GM10266 (cell line): ENCODE data around the gene HADHB.

Experiments
- DNase-seq: peaks from one replicate; pipeline ENCODE4 v3.0.0; 2012; ENCODE audit errors: extremely low spot score
- CTCF ChIP-seq: IDR thresholded peaks from 2 replicates; pipeline ENCODE4 v1.5.1; 2012; ENCODE audit warnings: mild to moderate bottlenecking, low read depth; ENCODE audit not compliant: control insufficient read depth, insufficient read depth; ENCODE audit errors: missing control alignments

HADHB gene

GRCh38 chr2:26269571-26270158, 24.9 kb downstream of the HADHB start:
- no peak for DNase-seq
- TF ChIP-seq CTCF: no peak

DNA sequence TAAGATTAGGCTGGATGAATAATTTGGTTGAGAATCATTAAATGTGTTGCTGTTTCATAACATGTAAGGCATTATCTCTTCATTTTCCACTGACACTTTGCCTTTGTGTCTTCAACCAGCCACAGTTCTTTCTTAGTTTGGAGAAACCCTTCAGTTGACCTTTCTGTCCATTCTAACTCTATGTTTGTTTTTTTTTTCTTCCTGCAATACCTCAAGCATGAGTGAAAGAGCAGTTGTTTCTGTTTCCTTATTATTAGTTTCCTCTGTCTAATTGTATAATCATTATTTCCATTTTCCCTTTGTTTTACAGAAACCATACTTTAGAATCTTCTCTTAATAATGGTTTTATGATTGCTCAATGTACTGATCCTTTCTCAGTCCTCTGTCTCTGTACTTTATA, 25.6 kb downstream of the HADHB start:
- DNase-seq: no peak
- no peak for TF ChIP-seq CTCF

DNA sequence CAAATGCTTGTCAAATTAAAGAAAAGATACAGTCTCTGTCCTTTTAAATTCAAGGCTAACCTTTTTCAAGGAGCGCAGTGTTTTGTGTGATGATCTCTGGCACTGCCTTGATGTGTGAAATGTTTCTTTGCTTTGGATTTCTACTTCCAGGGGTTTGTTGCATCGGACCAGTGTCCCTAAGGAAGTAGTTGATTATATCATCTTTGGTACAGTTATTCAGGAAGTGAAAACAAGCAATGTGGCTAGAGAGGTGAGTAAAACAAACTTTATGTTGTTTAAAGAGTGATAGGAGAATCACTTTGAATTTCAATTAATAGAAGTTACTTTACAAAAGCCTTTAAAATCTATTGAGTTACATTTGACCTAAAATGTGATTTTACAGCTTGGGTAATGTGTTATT, 28.8 kb downstream of the HADHB start:
- no peak for TF ChIP-seq CTCF

GRCh38 chr2:26274058-26274613, 29.4 kb downstream of the HADHB start:
- DNase-seq: no peak
- TF ChIP-seq CTCF: no peak

More for the DNA sequence above, 28.8 kb downstream of the HADHB start:
- DNase-seq: no peak

DNA sequence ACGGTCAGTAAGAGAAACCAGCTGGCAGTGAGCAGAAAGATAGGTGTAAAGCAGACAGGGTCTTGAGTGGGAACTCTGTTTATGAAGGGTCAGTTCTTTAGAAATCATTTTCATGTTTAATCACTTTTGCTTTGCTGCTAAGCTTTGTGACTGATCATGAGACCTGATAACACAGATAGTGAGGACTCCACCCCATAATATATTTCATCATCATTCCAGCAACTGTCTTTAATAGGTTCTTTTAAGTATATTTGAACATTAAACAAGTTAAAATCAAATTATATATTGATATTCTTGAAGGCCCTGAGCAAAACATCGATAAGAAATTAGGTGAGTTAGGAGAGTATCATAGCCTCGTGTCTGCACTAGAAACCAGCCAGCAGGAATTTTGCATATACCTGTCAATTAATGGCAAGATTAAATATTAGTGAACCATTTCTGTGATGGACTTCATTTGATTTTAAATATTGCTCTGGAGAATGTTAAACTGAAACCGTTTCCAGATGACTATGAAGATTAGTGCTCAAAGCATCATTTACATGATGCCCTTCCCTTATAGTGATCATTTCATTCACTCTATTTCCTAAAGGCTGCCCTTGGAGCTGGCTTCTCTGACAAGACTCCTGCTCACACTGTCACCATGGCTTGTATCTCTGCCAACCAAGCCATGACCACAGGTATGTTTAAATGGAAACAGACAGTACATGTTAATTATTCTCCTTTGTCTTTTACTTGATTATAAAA, 31.9 kb downstream of the HADHB start:
- TF ChIP-seq CTCF: no peak
- no peak for DNase-seq

DNA sequence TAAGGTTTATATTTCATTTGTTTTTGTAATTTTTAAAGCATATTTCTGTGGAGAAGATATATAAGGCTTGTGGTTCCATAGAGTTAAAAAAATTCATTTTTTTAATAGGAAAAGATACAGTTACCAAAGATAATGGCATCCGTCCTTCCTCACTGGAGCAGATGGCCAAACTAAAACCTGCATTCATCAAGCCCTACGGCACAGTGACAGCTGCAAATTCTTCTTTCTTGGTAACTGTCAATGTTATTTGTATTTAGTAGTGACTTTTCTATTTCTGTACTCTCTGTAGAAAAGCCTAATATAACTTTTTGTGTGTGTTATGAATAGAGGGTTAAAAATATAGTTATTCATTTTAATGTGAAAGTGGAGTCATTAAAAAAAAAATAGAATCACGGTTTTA, 35.1 kb downstream of the HADHB start:
- no peak for TF ChIP-seq CTCF
- DNase-seq: no peak

DNA sequence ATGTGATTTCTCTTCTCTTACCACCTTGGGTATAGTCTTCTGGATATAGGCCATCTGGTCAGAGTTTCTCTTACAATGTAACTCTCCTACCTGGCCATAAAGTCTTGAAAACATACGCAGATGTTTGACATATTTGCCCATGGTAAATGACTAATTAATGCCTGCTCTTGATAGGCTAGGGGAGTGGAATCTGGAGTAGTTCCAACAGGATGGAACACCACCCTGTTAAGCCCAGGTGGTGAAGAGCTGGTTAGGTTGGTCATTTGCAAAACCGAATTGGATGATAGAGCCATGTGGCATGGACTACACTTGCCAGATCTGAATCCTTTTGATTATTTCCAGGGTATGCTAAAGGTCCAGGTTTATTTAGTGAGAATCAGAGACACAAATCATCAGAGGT, 36.5 kb downstream of the HADHB start:
- TF ChIP-seq CTCF: no peak
- DNase-seq: no peak
